ENCODE data around the gene LINGO1. TPM values are rescaled to one million over a fixed set of nuclear protein-coding genes. Genes with fewer than 3 reads are reported as not detected.

The LINGO1 gene
- total RNA-seq, 2 experiments from 2014 or later, result not detected

- Histone ChIP-seq H2AFZ (ENCODE audit: low read length) (no peak overlapping the region), H3K9me2 (ENCODE audit: insufficient read depth, low read length) (no peaks in the 10 kb centered on the region), H3K36me3 (ENCODE audit: insufficient read depth, low read length) (no peaks in the 10 kb centered on the region), H3K4me1 (ENCODE audit: insufficient read depth, low read length, poor library complexity, severe bottlenecking) (no peaks in the 10 kb centered on the region), H3K79me2 (ENCODE audit: insufficient read depth, low read depth, low read length) (no peaks in the 10 kb centered on the region), H3K4me3 (ENCODE audit: low read depth, low read length, poor library complexity, severe bottlenecking) (no peak overlapping the region), H4K20me1 (ENCODE audit: insufficient read depth, low read length) (no peaks in the 10 kb centered on the region), H3K9me3 (ENCODE audit: low read length) (no peaks in the 10 kb centered on the region), H3K27ac (ENCODE audit: low read depth, low read length, poor library complexity, severe bottlenecking) (no peak overlapping the region), H3K4me2 (ENCODE audit: low read length) (no peak overlapping the region)
- CTCF ChIA-PET (ENCODE audit: unreplicated experiment), result no interaction called here
- DNase-seq (ENCODE audit: low spot score), result no peak
- BruUV-seq (replicated peaks), result no TSS peak
- intact Hi-C loops (cut with micrococcal nuclease; ENCODE audit: unreplicated experiment), result no loop called here
- TF ChIP-seq EZH2phosphoT487 (IDR thresholded peaks at IDR 0.05; ENCODE audit: borderline replicate concordance, low read depth, low read length) (no peak), CTCF (conservative IDR thresholded peaks at IDR 0.05; ENCODE audit: low read length) (no peak)
- POLR2A ChIA-PET, result no interaction called here
These were observed 3.4 kb downstream of the LINGO1 start for GRCh38 chr15:77629070-77630030.

GRCh38 chr15:77628010-77628409 is 4.7 kb downstream of the LINGO1 start:
- no peak overlapping the region for H3K4me3 ChIP-seq (ENCODE audit: low read depth, low read length, poor library complexity, severe bottlenecking)
- no peak overlapping the region for H3K27ac ChIP-seq (ENCODE audit: low read depth, low read length, poor library complexity, severe bottlenecking)
- H3K4me2 ChIP-seq (ENCODE audit: low read length), result no peak overlapping the region
- H3K36me3 ChIP-seq (ENCODE audit: insufficient read depth, low read length), result no peaks in the 10 kb centered on the region
- no peaks in the 10 kb centered on the region for H3K4me1 ChIP-seq (ENCODE audit: insufficient read depth, low read length, poor library complexity, severe bottlenecking)
- no peaks in the 10 kb centered on the region for H4K20me1 ChIP-seq (ENCODE audit: insufficient read depth, low read length)
- H3K9me2 ChIP-seq (ENCODE audit: insufficient read depth, low read length), result no peaks in the 10 kb centered on the region
- intact Hi-C loops (cut with micrococcal nuclease; ENCODE audit: unreplicated experiment), result no loop called here
- H3K79me2 ChIP-seq (ENCODE audit: insufficient read depth, low read depth, low read length), result no peaks in the 10 kb centered on the region
- no peak for DNase-seq (ENCODE audit: low spot score)
- no TSS peak for BruUV-seq (replicated peaks)
- POLR2A ChIA-PET, result interaction anchor here (0.5 kb wide), 1 partner anchor 425 kb away, joined by 3 read pairs; no protein-coding TSS in a partner anchor
- no peak for TF ChIP-seq CTCF (conservative IDR thresholded peaks at IDR 0.05; ENCODE audit: low read length)
- CTCF ChIA-PET (ENCODE audit: unreplicated experiment), result no interaction called here
- no peaks in the 10 kb centered on the region for H3K9me3 ChIP-seq (ENCODE audit: low read length)
- H2AFZ ChIP-seq (ENCODE audit: low read length), result no peak overlapping the region

GRCh38 chr15:77627581-77627980 is 5.1 kb downstream of the LINGO1 start:
- H2AFZ ChIP-seq (ENCODE audit: low read length), result no peak overlapping the region
- no peaks in the 10 kb centered on the region for H3K9me3 ChIP-seq (ENCODE audit: low read length)
- no peak overlapping the region for H3K27ac ChIP-seq (ENCODE audit: low read depth, low read length, poor library complexity, severe bottlenecking)
- no peaks in the 10 kb centered on the region for H3K9me2 ChIP-seq (ENCODE audit: insufficient read depth, low read length)
- no peaks in the 10 kb centered on the region for H3K79me2 ChIP-seq (ENCODE audit: insufficient read depth, low read depth, low read length)
- H3K4me2 ChIP-seq (ENCODE audit: low read length), result no peak overlapping the region
- ChIA-PET CTCF (ENCODE audit: unreplicated experiment) (no interaction called here), POLR2A (no interaction called here)
- no peaks in the 10 kb centered on the region for H4K20me1 ChIP-seq (ENCODE audit: insufficient read depth, low read length)
- no peak overlapping the region for H3K4me3 ChIP-seq (ENCODE audit: low read depth, low read length, poor library complexity, severe bottlenecking)
- no peaks in the 10 kb centered on the region for H3K4me1 ChIP-seq (ENCODE audit: insufficient read depth, low read length, poor library complexity, severe bottlenecking)
- no peak for DNase-seq (ENCODE audit: low spot score)
- TF ChIP-seq CTCF (conservative IDR thresholded peaks at IDR 0.05; ENCODE audit: low read length), result no peak
- no peak for TF ChIP-seq EZH2phosphoT487 (IDR thresholded peaks at IDR 0.05; ENCODE audit: borderline replicate concordance, low read depth, low read length)
- BruUV-seq (replicated peaks), result no TSS peak
- no peaks in the 10 kb centered on the region for H3K36me3 ChIP-seq (ENCODE audit: insufficient read depth, low read length)
- intact Hi-C loops (cut with micrococcal nuclease; ENCODE audit: unreplicated experiment), result no loop called here
